IMR-90 (cell line): ENCODE data around the gene PLEKHG2. TPM values are rescaled to one million over a fixed set of nuclear protein-coding genes. Genes with fewer than 3 reads are reported as not detected.

ENCODE experiments used
- ATAC-seq: fragments of 200-7000 bp; cut with Tn5 transposase; 2 replicates; pipeline ENCODE4 v1.9.1; 2020; ENCODE audit warnings: low read depth, mild to moderate bottlenecking, moderate library complexity
- BruUV-seq: library from RNA; stranded (reverse); fragments of 400-500 nt; replicated peaks from 2 replicates; lab custom pipeline; 2021; lab: Mats Ljungman, UMichigan
- CTCF ChIA-PET: fragments of 300-600 bp; formaldehyde crosslinking; extraction: SDS; loops from one replicate; lab custom pipeline; 2021; ENCODE audit warnings: antibody characterized with exemption; lab: Yijun Ruan, JAX
- POLR2A ChIA-PET: fragments of 300-600 bp; sonication (Branson Sonifier 250); formaldehyde crosslinking; loops from one replicate; lab custom pipeline; 2022; ENCODE audit warnings: antibody characterized with exemption; ENCODE audit not compliant: unreplicated experiment; lab: Charles Lee
- DNase-seq: peaks from one replicate; pipeline ENCODE4 v3.0.0; 2013
- H2AFZ ChIP-seq: replicated peaks from 2 replicates; pipeline ENCODE3; 2013; ENCODE audit warnings: low read length, mild to moderate bottlenecking; ENCODE audit not compliant: poor library complexity
- H2AK5ac ChIP-seq: 2 replicates; pipeline ENCODE4 v1.6.1; 2013; ENCODE audit warnings: low read depth, low read length, inconsistent platforms
- H2AK9ac ChIP-seq: replicated peaks from 2 replicates; pipeline ENCODE3; 2013; ENCODE audit warnings: mild to moderate bottlenecking, low read depth, low read length, moderate library complexity; ENCODE audit not compliant: poor library complexity
- H2BK120ac ChIP-seq: 2 replicates; pipeline ENCODE4 v1.6.1; 2013; ENCODE audit warnings: low read depth, low read length, inconsistent platforms
- H2BK15ac ChIP-seq: 3 replicates; pipeline ENCODE4 v1.6.1; 2013; ENCODE audit warnings: low read depth, low read length, inconsistent platforms
- H2BK20ac ChIP-seq: 2 replicates; pipeline ENCODE4 v1.6.1; 2013; ENCODE audit warnings: low read depth, mild to moderate bottlenecking, inconsistent platforms, low read length, moderate library complexity
- H2BK5ac ChIP-seq: 2 replicates; pipeline ENCODE4 v1.6.1; 2013; ENCODE audit warnings: mild to moderate bottlenecking, low read depth, low read length, inconsistent platforms; ENCODE audit not compliant: poor library complexity, severe bottlenecking
- H3K14ac ChIP-seq: replicated peaks from 2 replicates; pipeline ENCODE4 v1.6.1; 2013; ENCODE audit warnings: low read depth, low read length, inconsistent platforms
- H3K18ac ChIP-seq: 2 replicates; pipeline ENCODE4 v1.6.1; 2013; ENCODE audit warnings: low read depth, low read length, control low read depth
- H3K23ac ChIP-seq: 2 replicates; pipeline ENCODE4 v1.6.1; 2013; ENCODE audit warnings: low read depth, low read length, inconsistent platforms
- H3K27ac ChIP-seq: 2 replicates; pipeline ENCODE4 v1.5.1; 2013; ENCODE audit warnings: mild to moderate bottlenecking, control low read depth, low read length; ENCODE audit not compliant: insufficient read depth
- H3K27me3 ChIP-seq: 2 replicates; pipeline ENCODE4 v1.6.1; 2013; ENCODE audit warnings: low read length; ENCODE audit not compliant: control insufficient read depth, insufficient read depth
- H3K36me3 ChIP-seq: 2 replicates; pipeline ENCODE4 v1.6.1; 2013; ENCODE audit warnings: low read length, mixed read lengths; ENCODE audit not compliant: control insufficient read depth, insufficient read depth
- H3K4ac ChIP-seq: 2 replicates; pipeline ENCODE4 v1.6.1; 2013; ENCODE audit warnings: low read depth, low read length, inconsistent platforms
- H3K4me1 ChIP-seq: 2 replicates; pipeline ENCODE4 v1.6.1; 2013; ENCODE audit warnings: low read length, mixed read lengths; ENCODE audit not compliant: control insufficient read depth, insufficient read depth
- H3K4me2 ChIP-seq: 2 replicates; pipeline ENCODE4 v1.6.1; 2013; ENCODE audit warnings: low read depth, mild to moderate bottlenecking, control low read depth, low read length, moderate library complexity
- H3K4me3 ChIP-seq: 2 replicates; pipeline ENCODE4 v1.5.1; 2013; ENCODE audit warnings: low read depth, mild to moderate bottlenecking, control low read depth, low read length, moderate library complexity; ENCODE audit not compliant: insufficient read depth
- H3K56ac ChIP-seq: 2 replicates; pipeline ENCODE4 v1.6.1; 2013; ENCODE audit warnings: low read length, inconsistent platforms; ENCODE audit not compliant: insufficient read depth; ENCODE audit errors: extremely low read depth
- H3K79me1 ChIP-seq, 2 experiments: 2 replicates each; pipeline ENCODE4 v1.6.1; 2013; ENCODE audit warnings: low read length in 2 of 2, inconsistent platforms in 1 of 2, low read depth in 1 of 2
- H3K9ac ChIP-seq: 2 replicates; pipeline ENCODE4 v1.6.1; 2013; ENCODE audit warnings: low read depth, low read length, control low read depth
- H3K9me1 ChIP-seq: 2 replicates; pipeline ENCODE4 v1.6.1; 2013; ENCODE audit warnings: low read length, inconsistent platforms; ENCODE audit not compliant: insufficient read depth
- H3K9me3 ChIP-seq: 2 replicates; pipeline ENCODE4 v1.6.1; 2013; ENCODE audit warnings: low read length; ENCODE audit not compliant: control insufficient read depth, insufficient read depth
- H4K20me1 ChIP-seq: 2 replicates; pipeline ENCODE4 v1.6.1; 2013; ENCODE audit warnings: low read length, inconsistent platforms; ENCODE audit not compliant: insufficient read depth
- H4K5ac ChIP-seq: 2 replicates; pipeline ENCODE4 v1.6.1; 2013; ENCODE audit warnings: mild to moderate bottlenecking, low read depth, low read length, control low read depth
- H4K8ac ChIP-seq, 2 experiments: 2 replicates each; pipeline ENCODE4 v1.6.1; 2013; ENCODE audit warnings: low read depth in 2 of 2, low read length in 2 of 2, control low read depth in 1 of 2, inconsistent platforms in 1 of 2
- H4K91ac ChIP-seq: 2 replicates; pipeline ENCODE4 v1.6.1; 2013; ENCODE audit warnings: low read depth, low read length, inconsistent platforms; ENCODE audit not compliant: insufficient read depth
- BHLHE40 ChIP-seq: fragments of 150-350 bp; IDR thresholded peaks from 2 replicates; pipeline ENCODE4 v1.6.1; 2016; ENCODE audit warnings: mild to moderate bottlenecking, low read depth, low read length
- CEBPB ChIP-seq: IDR thresholded peaks from 2 replicates; pipeline ENCODE4 v1.6.1; 2012; ENCODE audit warnings: low read depth, low read length, improper control_type of control experiment
- CHD1 ChIP-seq: IDR thresholded peaks from 2 replicates; pipeline ENCODE4 v1.6.1; 2012; ENCODE audit warnings: low read depth, low read length, improper control_type of control experiment
- CTCF ChIP-seq: conservative IDR thresholded peaks from 2 replicates; pipeline ENCODE4 v1.5.1; 2012; ENCODE audit warnings: mild to moderate bottlenecking, low read depth, low read length, improper control_type of control experiment
- ELK1 ChIP-seq: fragments of 150-350 bp; IDR thresholded peaks from 2 replicates; pipeline ENCODE4 v1.6.1; 2016; ENCODE audit warnings: low read depth, mild to moderate bottlenecking, low read length, moderate library complexity, borderline replicate concordance
- FOS ChIP-seq: fragments of 150-350 bp; IDR thresholded peaks from 2 replicates; pipeline ENCODE4 v1.6.1; 2016; ENCODE audit warnings: low read depth, low read length
- MAFK ChIP-seq: IDR thresholded peaks from 2 replicates; pipeline ENCODE4 v1.6.1; 2012; ENCODE audit warnings: low read depth, low read length, improper control_type of control experiment
- MAZ ChIP-seq: IDR thresholded peaks from 2 replicates; pipeline ENCODE4 v1.6.1; 2012; ENCODE audit warnings: low read depth, mild to moderate bottlenecking, low read length, improper control_type of control experiment, moderate library complexity, borderline replicate concordance
- MXI1 ChIP-seq: IDR thresholded peaks from 2 replicates; pipeline ENCODE4 v1.6.1; 2012; ENCODE audit warnings: low read depth, mild to moderate bottlenecking, low read length, moderate library complexity, borderline replicate concordance
- NFE2L2 ChIP-seq: fragments of 150-350 bp; IDR thresholded peaks from 2 replicates; pipeline ENCODE4 v1.6.1; 2016; ENCODE audit warnings: low read depth, mild to moderate bottlenecking, low read length
- POLR2A ChIP-seq: IDR thresholded peaks from 2 replicates; pipeline ENCODE4 v1.6.1; 2012; ENCODE audit warnings: mild to moderate bottlenecking, low read depth, low read length
- RCOR1 ChIP-seq: IDR thresholded peaks from 2 replicates; pipeline ENCODE4 v1.6.1; 2012; ENCODE audit warnings: mild to moderate bottlenecking, low read length, improper control_type of control experiment; ENCODE audit not compliant: insufficient replicate concordance
- RFX5 ChIP-seq: IDR thresholded peaks from 2 replicates; pipeline ENCODE4 v1.8.0; 2012; ENCODE audit warnings: low read depth, mild to moderate bottlenecking, low read length, moderate library complexity
- SMC3 ChIP-seq: fragments of 150-350 bp; IDR thresholded peaks from 2 replicates; pipeline ENCODE4 v1.6.1; 2016; ENCODE audit warnings: low read depth, mild to moderate bottlenecking, antibody characterized with exemption, low read length, moderate library complexity
- WGBS, 2 experiments: methylation state at CpG; one replicate each; pipeline versions ENCODE4 v1.1.5 to v1.1.7; 2013; ENCODE audit warnings: missing lambda C conversion rate in 2 of 2; ENCODE audit not compliant: insufficient read length in 1 of 2; ENCODE audit errors: extremely low coverage in 2 of 2; 5-methylcytosine and 5-hydroxymethylcytosine counted together
- dilution Hi-C: fragments of 300-500 bp; cut with HindIII; formaldehyde crosslinking; loops from one replicate; pipeline ENCODE4 v1.14.3; 2018; ENCODE audit warnings: low sequenced_read_pairs; ENCODE audit not compliant: unreplicated experiment
- in situ Hi-C: fragments of 300-500 bp; cut with MboI; formaldehyde crosslinking; loops from 3 replicates; pipeline ENCODE4 v1.14.3; 2019; ENCODE audit warnings: low sequenced_read_pairs, inconsistent platforms, mixed read lengths
- intact Hi-C: fragments of 100-400 bp; cut with micrococcal nuclease; formaldehyde crosslinking; loops from 2 replicates; pipeline ENCODE4 v1.10.0; 2022
- polyA plus RNA-seq, 3 experiments: library from polyadenylated mRNA; depleted of rRNA; stranded (reverse); fragments of >200 nt; gene quantifications; 2 replicates each; pipeline ENCODE4 v1.2.3, GENCODE V29; 2012; ENCODE audit warnings: low replicate concordance in 1 of 3
- total RNA-seq: library from RNA; depleted of rRNA; stranded (reverse); fragments of >200 nt; gene quantifications from 2 replicates; pipeline ENCODE4 v1.2.3, GENCODE V29; 2012

Gene PLEKHG2
- total and polyA plus RNA-seq, 2 of the 4 experiments (the other 2 are of a cell fraction), result 6.5 to 28.3 TPM

GRCh38 chr19:39434123-39435076 is 21.9 kb downstream of the PLEKHG2 start:
- DNase-seq, result no peak
- TF ChIP-seq FOS, result no peak
- no peak for TF ChIP-seq POLR2A
- no peak for TF ChIP-seq MAFK
- TF ChIP-seq CHD1, result no peak
- TF ChIP-seq NFE2L2, result no peak
- no peak for TF ChIP-seq MXI1
- TF ChIP-seq CTCF, result no peak
- no peak for TF ChIP-seq CEBPB
- no peak for TF ChIP-seq MAZ
- no peak for TF ChIP-seq RFX5
- TF ChIP-seq ELK1, result no peak
- TF ChIP-seq BHLHE40, result no peak
- no peak for TF ChIP-seq RCOR1
- no peak for TF ChIP-seq SMC3

More at GRCh38 chr19:39434123-39435076, 21.9 kb downstream of the PLEKHG2 start:
- Histone ChIP-seq H3K27me3 (no peaks in the 10 kb centered on the region), H3K27ac (no peak overlapping the region; the same call in 1 of the 2 replicates), H4K5ac (no peak overlapping the region), H3K56ac (no peak overlapping the region), H3K14ac (no peak overlapping the region), H3K36me3 (peaks cover 23% of the 10 kb centered on the region), H3K4me1 (peaks cover 11% of the 10 kb centered on the region), H2AK5ac (no peak overlapping the region), H3K9me1 (peaks cover 5% of the 10 kb centered on the region), H3K18ac (no peak overlapping the region), H4K91ac (no peak overlapping the region), H3K4ac (no peak overlapping the region), H3K23ac (no peak overlapping the region), H3K4me3 (0 out of 2 replicates have a peak overlapping the region, but pooled peaks have one; percentile 77), H3K9ac (peak overlapping the region; percentile 94), H3K9me3 (no peaks in the 10 kb centered on the region), H2BK120ac (no peak overlapping the region), H2BK15ac (no peak overlapping the region), H2BK5ac (no peak overlapping the region), H2AFZ (no peak overlapping the region), H3K4me2 (peak overlapping the region; percentile 80), H4K20me1 (peaks cover 38% of the 10 kb centered on the region), H2BK20ac (no peak overlapping the region), H3K79me1 (peaks cover 22 to 47% of the 10 kb centered on the region in 2 experiments), H2AK9ac (no peak overlapping the region), H4K8ac (no peak overlapping the region; a peak in 1 of 4 replicates)
- CTCF ChIA-PET, result no interaction called here
- POLR2A ChIA-PET, result no interaction called here
- BruUV-seq, result no TSS peak
- no peak for ATAC-seq
- intact Hi-C loops (no loop called here), in situ Hi-C loops (loop anchor here (25.0 kb wide), 1 partner anchor 403 kb away; the partner anchor contains the start of genes DYRK1B and FBL), dilution Hi-C loops (no loop called here)
- WGBS, 2 experiments, result 100% methylated on average over 1 of the region's 10 CpGs; no CpG with 5 or more reads in 1 of the 2 experiments
